ENCODE measurements around the gene ADAM10.

Gene ADAM10

GRCh38 chr15:58551764-58552504 is 197.6 kb downstream of the ADAM10 start:
- H3K9ac ChIP-seq, result no peak overlapping the region
- no peak overlapping the region for H3K27ac ChIP-seq
- H3K4me3 ChIP-seq (ENCODE audit: low read depth, low read length), result no peak overlapping the region

DNA sequence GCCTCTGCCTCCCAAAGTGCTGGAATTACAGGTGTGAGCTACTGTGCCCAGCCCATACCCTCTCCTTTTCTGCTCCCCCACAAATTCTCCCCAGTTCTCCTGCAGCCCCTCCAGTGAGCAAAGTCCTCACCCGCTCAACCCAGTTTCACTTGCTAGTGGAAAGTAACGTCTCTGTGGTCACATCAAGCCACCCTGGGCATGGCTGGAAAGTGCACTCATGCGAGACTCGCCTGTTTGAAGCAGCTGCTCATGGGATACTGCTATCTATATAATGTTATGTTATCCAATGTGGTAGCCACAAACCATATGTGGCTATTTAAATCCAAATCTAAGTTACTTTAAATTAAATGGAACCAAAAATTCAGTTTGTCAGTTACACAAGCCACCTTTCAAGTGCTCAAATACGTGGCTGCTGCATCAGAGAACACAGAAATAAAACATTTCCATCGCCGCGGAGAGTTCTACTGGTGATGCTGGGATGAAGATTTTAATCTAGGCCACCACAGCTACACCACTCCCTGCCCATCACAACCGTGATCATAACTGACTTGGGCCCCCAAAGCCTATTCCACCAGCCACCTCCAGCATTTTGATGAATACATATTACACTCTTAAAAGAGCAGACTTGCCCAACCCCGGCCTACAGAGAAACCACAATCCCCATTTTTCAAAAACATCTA is 198.3 kb downstream of the ADAM10 start:
- no peak overlapping the region for H2AFZ ChIP-seq
- no peak overlapping the region for H3K27ac ChIP-seq
- H3K4me1 ChIP-seq, result peaks cover 10% of the 10 kb centered on the region
- H3K9ac ChIP-seq, result no peak overlapping the region
- no peaks in the 10 kb centered on the region for H3K79me2 ChIP-seq
- no peaks in the 10 kb centered on the region for H3K9me3 ChIP-seq (ENCODE audit: control insufficient read depth, low read length)
- no peak overlapping the region for H3K4me2 ChIP-seq (ENCODE audit: low read length)
- no peaks in the 10 kb centered on the region for H3K27me3 ChIP-seq (ENCODE audit: control insufficient read depth, insufficient read depth, low read length)
- no peaks in the 10 kb centered on the region for H3K36me3 ChIP-seq (ENCODE audit: control insufficient read depth, insufficient read depth, low read length)
- H3K4me3 ChIP-seq (ENCODE audit: low read depth, low read length), result no peak overlapping the region
- no peak for TF ChIP-seq CTCF (IDR thresholded peaks at IDR 0.05)

More at GRCh38 chr15:58551764-58552504, 197.6 kb downstream of the ADAM10 start:
- H3K27me3 ChIP-seq (ENCODE audit: control insufficient read depth, insufficient read depth, low read length), result no peaks in the 10 kb centered on the region
- no peaks in the 10 kb centered on the region for H3K79me2 ChIP-seq
- no peak for TF ChIP-seq CTCF (IDR thresholded peaks at IDR 0.05)
- H3K36me3 ChIP-seq (ENCODE audit: control insufficient read depth, insufficient read depth, low read length), result no peaks in the 10 kb centered on the region
- no peak overlapping the region for H2AFZ ChIP-seq
- no peak overlapping the region for H3K4me2 ChIP-seq (ENCODE audit: low read length)
- H3K4me1 ChIP-seq, result peaks cover 5% of the 10 kb centered on the region
- no peaks in the 10 kb centered on the region for H3K9me3 ChIP-seq (ENCODE audit: control insufficient read depth, low read length)

DNA sequence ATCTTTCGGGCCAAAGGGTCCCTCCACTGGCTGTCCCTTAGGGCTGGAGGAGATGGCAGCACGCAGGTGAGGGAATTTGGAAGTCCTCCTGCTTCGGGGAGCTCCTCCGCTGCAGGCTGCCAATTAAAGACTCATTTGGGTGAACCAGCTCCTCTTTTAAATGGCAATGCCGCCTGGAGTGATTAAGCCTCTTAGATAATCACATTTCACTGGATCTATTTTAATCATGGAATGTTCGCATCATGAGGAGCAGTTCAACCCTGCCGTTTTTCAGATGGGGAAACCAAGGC is 199.8 kb downstream of the ADAM10 start:
- Histone ChIP-seq H3K4me3 (ENCODE audit: low read depth, low read length) (no peak overlapping the region), H3K27ac (no peak overlapping the region), H3K79me2 (no peaks in the 10 kb centered on the region), H3K4me2 (ENCODE audit: low read length) (no peak overlapping the region), H2AFZ (no peak overlapping the region), H3K9me3 (ENCODE audit: control insufficient read depth, low read length) (no peaks in the 10 kb centered on the region), H3K9ac (no peak overlapping the region), H3K36me3 (ENCODE audit: control insufficient read depth, insufficient read depth, low read length) (no peaks in the 10 kb centered on the region), H3K27me3 (ENCODE audit: control insufficient read depth, insufficient read depth, low read length) (no peaks in the 10 kb centered on the region), H3K4me1 (peaks cover 11% of the 10 kb centered on the region)
- TF ChIP-seq CTCF (IDR thresholded peaks at IDR 0.05), result no peak

DNA sequence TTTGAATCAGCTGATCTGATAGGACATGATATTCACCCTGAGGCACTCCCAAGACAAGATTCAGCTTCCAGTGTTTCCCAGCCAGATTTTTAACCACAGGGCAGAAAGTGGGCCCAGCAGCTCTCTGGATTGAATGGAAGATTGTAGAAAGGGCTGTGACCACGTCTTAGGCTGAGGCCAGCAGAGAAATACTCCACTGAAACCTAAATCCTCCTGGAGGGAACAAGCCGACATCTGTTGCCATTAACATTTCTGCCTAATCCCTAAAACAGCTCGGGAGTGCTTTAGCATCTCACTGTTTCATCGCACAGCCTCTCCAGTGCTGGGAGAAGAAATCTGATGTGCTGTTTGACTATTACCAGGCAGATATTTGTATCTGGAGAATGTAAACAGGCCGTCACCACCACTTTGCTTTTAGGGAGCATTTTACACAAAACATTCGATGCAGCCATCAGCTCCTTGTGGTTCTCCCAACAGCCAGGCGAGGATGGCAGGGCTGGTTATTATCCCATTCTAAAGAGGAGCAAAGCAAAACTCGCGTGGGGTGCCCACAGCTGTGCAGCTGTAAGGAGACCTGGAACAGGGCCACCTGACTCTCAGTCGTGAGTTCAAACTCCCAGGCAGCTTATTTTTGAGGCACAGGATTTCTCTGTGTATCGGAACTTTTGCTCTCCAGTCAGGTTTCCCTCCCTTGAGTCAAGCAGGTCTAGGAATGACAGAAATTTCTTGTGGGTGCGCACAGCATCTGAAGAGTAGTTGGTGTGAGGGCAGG is 200.3 kb downstream of the ADAM10 start:
- no peaks in the 10 kb centered on the region for H3K27me3 ChIP-seq (ENCODE audit: control insufficient read depth, insufficient read depth, low read length)
- no peak overlapping the region for H3K27ac ChIP-seq
- TF ChIP-seq CTCF (IDR thresholded peaks at IDR 0.05), result no peak

More for the DNA sequence above, 200.3 kb downstream of the ADAM10 start:
- H3K4me3 ChIP-seq (ENCODE audit: low read depth, low read length), result no peak overlapping the region
- H3K9me3 ChIP-seq (ENCODE audit: control insufficient read depth, low read length), result no peaks in the 10 kb centered on the region
- peak overlapping the region; percentile 43 for H2AFZ ChIP-seq
- H3K79me2 ChIP-seq, result no peaks in the 10 kb centered on the region
- H3K9ac ChIP-seq, result no peak overlapping the region
- H3K36me3 ChIP-seq (ENCODE audit: control insufficient read depth, insufficient read depth, low read length), result no peaks in the 10 kb centered on the region
- peaks cover 11% of the 10 kb centered on the region for H3K4me1 ChIP-seq
- no peak overlapping the region for H3K4me2 ChIP-seq (ENCODE audit: low read length)

All from parathyroid adenoma (tissue), 2 donors.